Panc1 (cell line): ENCODE data around the gene RFC2.

Experiments used
- POLR2AphosphoS5 ChIP-seq: IDR thresholded peaks from 2 replicates; pipeline ENCODE4 v1.6.1; 2012; ENCODE audit warnings: mild to moderate bottlenecking, low read depth, low read length, moderate library complexity
- SIN3A ChIP-seq: IDR thresholded peaks from 2 replicates; pipeline ENCODE4 v1.6.1; 2012; ENCODE audit warnings: low read depth, mild to moderate bottlenecking, low read length, moderate library complexity, borderline replicate concordance; ENCODE audit not compliant: insufficient read depth
- TF ChIP-seq, protein P1 (sequence below): fragments of 450-650 bp; IDR thresholded peaks from 2 replicates; pipeline ENCODE4 v1.5.1; 2017; ENCODE audit warnings: mild to moderate bottlenecking
- TF ChIP-seq, protein P2 (sequence below), 2 experiments: IDR thresholded peaks; 2 replicates each; pipeline ENCODE4 v1.6.1; 2011 to 2012; ENCODE audit warnings: low read depth in 2 of 2, control low read depth in 1 of 2, low read length in 1 of 2, mild to moderate bottlenecking in 1 of 2, moderate library complexity in 1 of 2; ENCODE audit not compliant: insufficient read depth in 1 of 2

DNA sequence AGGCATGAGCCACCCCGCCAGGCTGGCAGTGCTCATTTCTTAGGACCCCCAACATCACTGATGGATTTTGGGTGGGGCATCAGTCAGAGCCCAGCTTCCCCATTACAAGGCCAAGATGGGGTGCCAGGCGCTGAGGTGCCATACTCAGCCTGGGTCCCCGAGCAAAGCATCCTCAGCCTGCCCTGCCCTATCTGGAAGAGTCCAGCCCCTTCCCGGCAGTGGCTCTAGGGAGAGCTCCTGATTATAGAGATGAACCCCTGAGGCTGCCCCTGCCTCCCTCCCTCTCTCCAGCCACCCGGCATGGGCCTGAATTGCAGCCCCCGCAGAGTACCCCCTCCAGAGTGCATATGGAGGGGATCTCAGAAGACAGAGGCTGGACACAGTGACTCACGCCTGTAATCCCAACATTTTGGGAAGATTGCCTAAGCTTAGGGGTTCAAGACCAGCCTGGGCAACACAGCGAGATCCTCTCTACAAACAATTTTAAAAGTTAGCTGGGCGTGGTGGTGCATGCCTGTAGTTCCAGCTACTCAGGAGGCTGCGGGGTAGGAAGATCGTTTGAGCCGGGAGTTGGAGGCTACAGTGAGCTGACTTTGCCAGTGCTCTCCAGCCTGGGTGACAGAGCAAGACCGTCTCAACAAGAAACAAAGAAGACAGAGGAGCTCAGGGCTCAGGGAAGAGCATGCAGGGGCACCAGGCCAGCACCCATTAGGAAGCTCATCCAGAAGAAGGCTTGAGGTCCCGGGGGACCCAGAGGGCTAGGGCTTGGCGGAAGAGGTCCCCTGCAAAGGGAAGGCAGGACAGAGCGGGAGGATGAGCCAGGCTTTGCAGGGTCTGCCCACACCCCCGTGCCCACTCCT lies 31.1 kb downstream of the RFC2 start:
- TF ChIP-seq, protein P1, sequence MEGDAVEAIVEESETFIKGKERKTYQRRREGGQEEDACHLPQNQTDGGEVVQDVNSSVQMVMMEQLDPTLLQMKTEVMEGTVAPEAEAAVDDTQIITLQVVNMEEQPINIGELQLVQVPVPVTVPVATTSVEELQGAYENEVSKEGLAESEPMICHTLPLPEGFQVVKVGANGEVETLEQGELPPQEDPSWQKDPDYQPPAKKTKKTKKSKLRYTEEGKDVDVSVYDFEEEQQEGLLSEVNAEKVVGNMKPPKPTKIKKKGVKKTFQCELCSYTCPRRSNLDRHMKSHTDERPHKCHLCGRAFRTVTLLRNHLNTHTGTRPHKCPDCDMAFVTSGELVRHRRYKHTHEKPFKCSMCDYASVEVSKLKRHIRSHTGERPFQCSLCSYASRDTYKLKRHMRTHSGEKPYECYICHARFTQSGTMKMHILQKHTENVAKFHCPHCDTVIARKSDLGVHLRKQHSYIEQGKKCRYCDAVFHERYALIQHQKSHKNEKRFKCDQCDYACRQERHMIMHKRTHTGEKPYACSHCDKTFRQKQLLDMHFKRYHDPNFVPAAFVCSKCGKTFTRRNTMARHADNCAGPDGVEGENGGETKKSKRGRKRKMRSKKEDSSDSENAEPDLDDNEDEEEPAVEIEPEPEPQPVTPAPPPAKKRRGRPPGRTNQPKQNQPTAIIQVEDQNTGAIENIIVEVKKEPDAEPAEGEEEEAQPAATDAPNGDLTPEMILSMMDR: no peak
- no peak for TF ChIP-seq POLR2AphosphoS5
- no peak for TF ChIP-seq SIN3A
- TF ChIP-seq, protein P2, sequence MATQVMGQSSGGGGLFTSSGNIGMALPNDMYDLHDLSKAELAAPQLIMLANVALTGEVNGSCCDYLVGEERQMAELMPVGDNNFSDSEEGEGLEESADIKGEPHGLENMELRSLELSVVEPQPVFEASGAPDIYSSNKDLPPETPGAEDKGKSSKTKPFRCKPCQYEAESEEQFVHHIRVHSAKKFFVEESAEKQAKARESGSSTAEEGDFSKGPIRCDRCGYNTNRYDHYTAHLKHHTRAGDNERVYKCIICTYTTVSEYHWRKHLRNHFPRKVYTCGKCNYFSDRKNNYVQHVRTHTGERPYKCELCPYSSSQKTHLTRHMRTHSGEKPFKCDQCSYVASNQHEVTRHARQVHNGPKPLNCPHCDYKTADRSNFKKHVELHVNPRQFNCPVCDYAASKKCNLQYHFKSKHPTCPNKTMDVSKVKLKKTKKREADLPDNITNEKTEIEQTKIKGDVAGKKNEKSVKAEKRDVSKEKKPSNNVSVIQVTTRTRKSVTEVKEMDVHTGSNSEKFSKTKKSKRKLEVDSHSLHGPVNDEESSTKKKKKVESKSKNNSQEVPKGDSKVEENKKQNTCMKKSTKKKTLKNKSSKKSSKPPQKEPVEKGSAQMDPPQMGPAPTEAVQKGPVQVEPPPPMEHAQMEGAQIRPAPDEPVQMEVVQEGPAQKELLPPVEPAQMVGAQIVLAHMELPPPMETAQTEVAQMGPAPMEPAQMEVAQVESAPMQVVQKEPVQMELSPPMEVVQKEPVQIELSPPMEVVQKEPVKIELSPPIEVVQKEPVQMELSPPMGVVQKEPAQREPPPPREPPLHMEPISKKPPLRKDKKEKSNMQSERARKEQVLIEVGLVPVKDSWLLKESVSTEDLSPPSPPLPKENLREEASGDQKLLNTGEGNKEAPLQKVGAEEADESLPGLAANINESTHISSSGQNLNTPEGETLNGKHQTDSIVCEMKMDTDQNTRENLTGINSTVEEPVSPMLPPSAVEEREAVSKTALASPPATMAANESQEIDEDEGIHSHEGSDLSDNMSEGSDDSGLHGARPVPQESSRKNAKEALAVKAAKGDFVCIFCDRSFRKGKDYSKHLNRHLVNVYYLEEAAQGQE (IDR thresholded peaks at IDR 0.05; ENCODE audit: insufficient read depth in 1 of 2, low read depth in 2 of 2, low read length in 1 of 2): no peak
